Testis (tissue), 2 donors: ENCODE results near the gene DNAH6.

Experiments
- CTCF ChIP-seq, 3 experiments: fragments of 450-650 bp in 2 of 3; fragments of 200-600 bp in 1 of 3; sonication (generic) in 1 of 3; IDR thresholded peaks; one replicate each; pipeline ENCODE4 v1.5.1; 2016 to 2019; ENCODE audit warnings: antibody characterized with exemption in 3 of 3, mild to moderate bottlenecking in 2 of 3, moderate library complexity in 1 of 3
- POLR2A ChIP-seq: fragments of 450-650 bp; IDR thresholded peaks from one replicate; pipeline ENCODE4 v1.6.1; 2017; ENCODE audit warnings: antibody characterized with exemption, mild to moderate bottlenecking, moderate library complexity

DNA sequence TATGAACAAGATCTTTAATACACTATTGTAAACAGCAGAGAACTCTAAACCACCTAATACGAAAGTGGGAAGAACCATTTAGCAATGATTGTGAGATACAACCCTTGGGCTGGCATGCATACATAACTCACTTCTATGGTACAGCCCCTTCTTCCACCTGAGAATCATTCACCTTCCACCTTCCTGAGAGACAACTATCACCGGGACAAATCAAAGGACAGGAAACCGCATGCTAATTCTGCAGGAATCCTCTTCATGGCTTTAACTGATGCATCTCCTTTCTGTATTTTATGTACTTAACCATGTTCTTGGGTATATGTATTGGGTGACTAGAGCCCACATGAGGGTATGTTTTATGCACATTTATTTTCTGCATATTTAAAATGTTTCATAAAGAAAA, 241.3 kb downstream of the DNAH6 start:
- TF ChIP-seq CTCF (IDR thresholded peaks at IDR 0.05) (no peak), POLR2A (no peak)
